H1 (cell line): ENCODE measurements around the gene EFHC1. TPM values are rescaled to one million over a fixed set of nuclear protein-coding genes. Genes with fewer than 3 reads are reported as not detected.

ENCODE experiments used
- CBX8 ChIP-seq: fragments of 300-800, 300-1000 bp; sonication (generic); IDR thresholded peaks from 2 replicates; pipeline ENCODE4 v1.7.1; 2016; ENCODE audit warnings: low read depth, low read length, borderline replicate concordance
- CHD7 ChIP-seq: fragments of 300-600 bp; sonication (generic); IDR thresholded peaks from 2 replicates; pipeline ENCODE4 v1.7.1; 2012; ENCODE audit warnings: low read length, moderate library complexity, mild to moderate bottlenecking, inconsistent platforms; ENCODE audit not compliant: insufficient replicate concordance
- GABPA ChIP-seq: IDR thresholded peaks from 2 replicates; pipeline ENCODE4 v1.6.1; 2011; ENCODE audit warnings: mild to moderate bottlenecking, low read length, moderate library complexity, borderline replicate concordance; ENCODE audit not compliant: insufficient read depth
- SIX5 ChIP-seq: IDR thresholded peaks from 2 replicates; pipeline ENCODE4 v1.6.1; 2011; ENCODE audit warnings: mild to moderate bottlenecking, low read depth, low read length
- TAF7 ChIP-seq: optimal IDR thresholded peaks from 2 replicates; pipeline ENCODE3; 2011; ENCODE audit warnings: low read depth, mild to moderate bottlenecking, inconsistent platforms, low read length, moderate library complexity, borderline replicate concordance
- polyA plus RNA-seq, 7 experiments: library from polyadenylated mRNA; depleted of rRNA in 3 of 7; stranded (reverse) in 5 of 7; unstranded in 2 of 7; fragments of >200 nt in 5 of 7; fragments of 200-250 nt in 2 of 7; gene quantifications; 1 replicate in 5 of 7; 2 replicates in 1 of 7; 4 replicates in 1 of 7; pipeline versions ENCODE4 v1.2.1 to v1.2.3, GENCODE V29; 2011 to 2013; ENCODE audit warnings: missing spikeins in 2 of 7, mixed read lengths in 2 of 7
- total RNA-seq: library from RNA; stranded (reverse); fragmentation: NEBNext Ultra II Directional; extraction: Animal tissue kit (Norgen Biotek cat#: 25700); gene quantifications from 2 replicates; pipeline ENCODE4 v1.2.1, GENCODE V29; 2021

Gene EFHC1
- total and polyA plus RNA-seq, 2 of the 8 experiments (the other 6 are each of a cell fraction or from before 2014, with no cell fraction given), result 10.5 to 16.4 TPM

DNA sequence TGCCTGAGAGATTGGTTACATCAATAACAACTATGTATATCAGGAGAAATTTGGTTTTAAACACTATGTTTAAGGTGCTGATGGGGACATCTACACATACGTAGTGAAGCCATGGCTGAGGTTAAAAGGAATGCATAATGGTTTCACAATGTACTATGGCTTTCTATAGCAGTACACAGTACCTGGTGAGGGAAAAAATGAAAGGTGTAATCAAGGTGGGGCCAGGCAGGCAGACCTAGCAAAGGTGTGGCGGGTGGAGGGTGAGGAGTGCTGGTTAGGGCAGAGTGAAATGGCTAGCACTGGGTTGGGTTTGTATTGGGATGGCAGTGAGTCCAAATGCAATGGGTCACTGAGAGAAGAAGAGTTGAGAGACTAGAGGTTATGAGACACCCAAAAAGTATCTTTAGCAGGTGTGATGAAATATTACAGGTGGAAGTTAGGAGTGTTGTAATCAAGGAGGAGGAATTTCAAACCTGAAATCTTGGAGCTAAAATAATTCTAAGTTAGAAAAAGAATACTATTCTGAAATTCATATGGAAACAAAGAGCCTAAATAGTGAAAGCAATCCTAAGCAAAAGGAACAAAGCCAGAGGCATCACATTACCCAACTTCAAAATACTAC is 35.9 kb upstream of the EFHC1 start (continued):
- no peak for TF ChIP-seq CHD7
- TF ChIP-seq CBX8, result no peak
- TF ChIP-seq TAF7, result no peak
- no peak for TF ChIP-seq SIX5
- TF ChIP-seq GABPA, result no peak
- TF ChIP-seq, all 59 proteins: peak for 0
